Neuron (in vitro differentiated cells): ENCODE results near the gene GAGE12G.
"Not testable (repeated sequence)": the region's sequence is repeated elsewhere in the genome, so short reads cannot be mapped to it uniquely, and the experiment has no call there.

Experiments
- H2AFZ ChIP-seq: one replicate; pipeline ENCODE4 v1.6.1; 2013; ENCODE audit warnings: low read depth, mild to moderate bottlenecking, inconsistent platforms, low read length, moderate library complexity
- H3K27me3 ChIP-seq: one replicate; pipeline ENCODE4 v1.6.1; 2013; ENCODE audit warnings: low read length; ENCODE audit not compliant: insufficient read depth
- H3K36me3 ChIP-seq: one replicate; pipeline ENCODE4 v1.6.1; 2013; ENCODE audit warnings: low read length; ENCODE audit not compliant: insufficient read depth
- H3K4me1 ChIP-seq: one replicate; pipeline ENCODE4 v1.6.1; 2013; ENCODE audit warnings: low read length; ENCODE audit not compliant: insufficient read depth
- H3K4me3 ChIP-seq: 2 replicates; pipeline ENCODE4 v1.5.1; 2013; ENCODE audit warnings: mild to moderate bottlenecking, low read length, moderate library complexity
- H3K9me3 ChIP-seq: one replicate; pipeline ENCODE4 v1.6.1; 2013; ENCODE audit warnings: low read length

The GAGE12G gene

GRCh38 chrX:49570100-49570499, at the start of gene GAGE12G:
Gene GAGE12G, plus strand, starts transcription at chrX:49570400. Its CDS starts 1,155 bp downstream, at chrX:49571555.
- not testable (repeated sequence) for H3K9me3 ChIP-seq

GRCh38 chrX:49531877-49532276, 38.3 kb upstream of the GAGE12G start, which contains the start of gene GAGE12C:
Gene GAGE12C, plus strand, starts transcription at chrX:49532177. Its CDS starts 1,155 bp downstream, at chrX:49533332.
- not testable (repeated sequence) for H3K36me3 ChIP-seq, H3K4me1 ChIP-seq, H3K9me3 ChIP-seq, H2AFZ ChIP-seq, H3K4me3 ChIP-seq, H3K27me3 ChIP-seq

More at GRCh38 chrX:49570100-49570499, at the start of gene GAGE12G:
- not testable (repeated sequence) for H3K36me3 ChIP-seq, H3K4me1 ChIP-seq, H3K27me3 ChIP-seq, H2AFZ ChIP-seq, H3K4me3 ChIP-seq

GRCh38 chrX:49541433-49541832, 28.8 kb upstream of the GAGE12G start, which contains the start of gene GAGE12D:
Gene GAGE12D, plus strand, starts transcription at chrX:49541733. Its CDS starts 1,155 bp downstream, at chrX:49542888.
- H3K4me3 ChIP-seq, H3K4me1 ChIP-seq, H2AFZ ChIP-seq, H3K36me3 ChIP-seq, H3K27me3 ChIP-seq, H3K9me3 ChIP-seq: not testable (repeated sequence)

GRCh38 chrX:49550989-49551388, 19.2 kb upstream of the GAGE12G start, which contains the start of gene GAGE12E:
Gene GAGE12E, plus strand, starts transcription at chrX:49551289. Its CDS starts 1,155 bp downstream, at chrX:49552444.
- not testable (repeated sequence) for H3K36me3 ChIP-seq, H3K4me3 ChIP-seq, H3K27me3 ChIP-seq, H2AFZ ChIP-seq, H3K9me3 ChIP-seq, H3K4me1 ChIP-seq

- H3K36me3 ChIP-seq, H3K9me3 ChIP-seq, H3K4me1 ChIP-seq, H3K27me3 ChIP-seq, H3K4me3 ChIP-seq, H2AFZ ChIP-seq: not testable (repeated sequence)
Measured at GRCh38 chrX:49560542-49560941, 9.7 kb upstream of the GAGE12G start, which contains the start of gene GAGE12F. Gene GAGE12F, plus strand, starts transcription at chrX:49560842. Its CDS starts 1,155 bp downstream, at chrX:49561997.

GRCh38 chrX:49568728-49569127, 1.5 kb upstream of the GAGE12G start:
- not testable (repeated sequence) for H3K36me3 ChIP-seq, H2AFZ ChIP-seq, H3K4me3 ChIP-seq, H3K27me3 ChIP-seq, H3K9me3 ChIP-seq, H3K4me1 ChIP-seq

- not testable (repeated sequence) for H3K36me3 ChIP-seq, H3K4me3 ChIP-seq, H2AFZ ChIP-seq, H3K9me3 ChIP-seq, H3K4me1 ChIP-seq, H3K27me3 ChIP-seq
Measured at GRCh38 chrX:49569152-49569551, 1.0 kb upstream of the GAGE12G start.

- H3K27me3 ChIP-seq, H3K9me3 ChIP-seq, H3K4me3 ChIP-seq, H3K36me3 ChIP-seq, H3K4me1 ChIP-seq, H2AFZ ChIP-seq: not testable (repeated sequence)
Measured at GRCh38 chrX:49579649-49580048, 9.4 kb downstream of the GAGE12G start, which contains the start of gene GAGE12H. Gene GAGE12H, plus strand, starts transcription at chrX:49579949. Its CDS starts 1,155 bp downstream, at chrX:49581104.

GRCh38 chrX:49589196-49589595, 19.0 kb downstream of the GAGE12G start, which contains the start of gene GAGE2A:
Gene GAGE2A, plus strand, starts transcription at chrX:49589496. Its CDS starts 1,155 bp downstream, at chrX:49590651.
- H3K9me3 ChIP-seq, H2AFZ ChIP-seq, H3K36me3 ChIP-seq, H3K27me3 ChIP-seq, H3K4me1 ChIP-seq, H3K4me3 ChIP-seq: not testable (repeated sequence)

- not testable (repeated sequence) for H2AFZ ChIP-seq, H3K4me1 ChIP-seq, H3K27me3 ChIP-seq, H3K9me3 ChIP-seq, H3K36me3 ChIP-seq, H3K4me3 ChIP-seq
Measured at GRCh38 chrX:49589769-49590478, 19.7 kb downstream of the GAGE12G start.

GRCh38 chrX:49590488-49590887, 20.3 kb downstream of the GAGE12G start:
- not testable (repeated sequence) for H2AFZ ChIP-seq, H3K36me3 ChIP-seq, H3K9me3 ChIP-seq, H3K27me3 ChIP-seq, H3K4me1 ChIP-seq, H3K4me3 ChIP-seq

GRCh38 chrX:49598720-49599119, 28.5 kb downstream of the GAGE12G start, which contains the start of gene GAGE1:
Gene GAGE1, plus strand, starts transcription at chrX:49599020. Its CDS starts 1,155 bp downstream, at chrX:49600175.
- H3K4me1 ChIP-seq, H3K27me3 ChIP-seq, H3K36me3 ChIP-seq, H3K9me3 ChIP-seq, H3K4me3 ChIP-seq, H2AFZ ChIP-seq: not testable (repeated sequence)

- H3K4me1 ChIP-seq = no peaks in the 10 kb centered on the region
- no peaks in the 10 kb centered on the region for H3K36me3 ChIP-seq
- H3K27me3 ChIP-seq = no peaks in the 10 kb centered on the region
- H3K9me3 ChIP-seq = no peaks in the 10 kb centered on the region
- H2AFZ ChIP-seq = no peak overlapping the region
- no peak overlapping the region for H3K4me3 ChIP-seq
Measured at GRCh38 chrX:49610718-49611310, 40.6 kb downstream of the GAGE12G start.
